Keratinocyte (primary cell): ENCODE measurements around the gene SMCO1. TPM values are rescaled to one million over a fixed set of nuclear protein-coding genes. Genes with fewer than 3 reads are reported as not detected.

Source experiments
- DNase-seq: peaks from one replicate; pipeline ENCODE4 v3.0.0-alpha.2; 2011; ENCODE audit warnings: low read depth, missing footprints, low spot score
- FAIRE-seq: peaks from 2 replicates; lab custom pipeline; 2011; peaks lifted over from hg19 to GRCh38; lab: Jason Lieb, UNC
- H2AFZ ChIP-seq: 2 replicates; pipeline ENCODE4 v1.6.0; 2012; ENCODE audit warnings: low read length, control low read depth, inconsistent platforms; ENCODE audit not compliant: control insufficient read depth
- H3K27ac ChIP-seq: 2 replicates; pipeline ENCODE4 v1.5.1; 2011; ENCODE audit warnings: low read length; ENCODE audit not compliant: control insufficient read depth, insufficient read depth
- H3K27me3 ChIP-seq: 3 replicates; pipeline ENCODE4 v1.6.0; 2011; ENCODE audit warnings: low read length; ENCODE audit not compliant: control insufficient read depth, insufficient read depth; ENCODE audit errors: extremely low read depth
- H3K36me3 ChIP-seq, 2 experiments: 2 replicates in 1 of 2; 3 replicates in 1 of 2; pipeline ENCODE4 v1.5.1; 2011; ENCODE audit warnings: low read length in 2 of 2, mild to moderate bottlenecking in 1 of 2; ENCODE audit not compliant: control insufficient read depth in 2 of 2, insufficient read depth in 2 of 2; ENCODE audit errors: extremely low read depth in 1 of 2
- H3K4me1 ChIP-seq: 3 replicates; pipeline ENCODE4 v1.5.1; 2011; ENCODE audit warnings: low read length; ENCODE audit not compliant: control insufficient read depth, insufficient read depth; ENCODE audit errors: extremely low read depth
- H3K4me2 ChIP-seq: 3 replicates; pipeline ENCODE4 v1.6.0; 2011; ENCODE audit warnings: low read depth, low read length; ENCODE audit not compliant: control insufficient read depth, insufficient read depth; ENCODE audit errors: extremely low read depth
- H3K4me3 ChIP-seq, 3 experiments: fragments of 200-600 bp in 1 of 3; sonication (generic) in 1 of 3; 2 replicates in 2 of 3; 3 replicates in 1 of 3; pipeline ENCODE4 v1.5.1; 2011 to 2016; ENCODE audit warnings: low read length in 3 of 3, mild to moderate bottlenecking in 3 of 3, control low read depth in 2 of 3, inconsistent platforms in 1 of 3, low read depth in 1 of 3, mixed read lengths in 1 of 3, mixed run types in 1 of 3, moderate library complexity in 1 of 3; ENCODE audit not compliant: control insufficient read depth in 2 of 3, insufficient read depth in 2 of 3; ENCODE audit errors: extremely low read depth in 1 of 3
- H3K79me2 ChIP-seq: 2 replicates; pipeline ENCODE4 v1.6.0; 2012; ENCODE audit warnings: low read length; ENCODE audit not compliant: control insufficient read depth, insufficient read depth
- H3K9ac ChIP-seq: 3 replicates; pipeline ENCODE4 v1.6.0; 2011; ENCODE audit warnings: low read length; ENCODE audit not compliant: control insufficient read depth, insufficient read depth; ENCODE audit errors: extremely low read depth
- H3K9me1 ChIP-seq: 3 replicates; pipeline ENCODE4 v1.6.0; 2011; ENCODE audit warnings: low read length; ENCODE audit not compliant: control insufficient read depth, insufficient read depth; ENCODE audit errors: extremely low read depth
- H3K9me3 ChIP-seq: 2 replicates; pipeline ENCODE4 v1.5.1; 2012; ENCODE audit warnings: low read depth, low read length; ENCODE audit not compliant: control insufficient read depth
- H4K20me1 ChIP-seq: 3 replicates; pipeline ENCODE4 v1.6.0; 2011; ENCODE audit warnings: low read length; ENCODE audit not compliant: control insufficient read depth, insufficient read depth; ENCODE audit errors: extremely low read depth
- EZH2 ChIP-seq: IDR thresholded peaks from one replicate; pipeline ENCODE4 v1.6.1; 2012; ENCODE audit warnings: inconsistent platforms, mild to moderate bottlenecking, low read length, moderate library complexity
- dilution Hi-C: fragments of 300-500 bp; cut with MboI; formaldehyde crosslinking; loops from one replicate; pipeline ENCODE4 v1.7.0; 2020; ENCODE audit warnings: low sequenced_read_pairs; ENCODE audit not compliant: extremely low pct_ligation_motif_present
- polyA plus RNA-seq, 5 experiments: library from polyadenylated mRNA; depleted of rRNA in 3 of 5; stranded (reverse) in 3 of 5; stranded (forward) in 1 of 5; unstranded in 1 of 5; fragments of >200 nt; gene quantifications; 1 replicate in 1 of 5; 2 replicates in 3 of 5; 3 replicates in 1 of 5; pipeline versions ENCODE4 v1.2.1 to v1.2.3, GENCODE V29; 2011 to 2012; ENCODE audit warnings: missing spikeins in 2 of 5, low read depth in 1 of 5, low replicate concordance in 1 of 5
- TF ChIP-seq, protein P1 (sequence below), 3 experiments: IDR thresholded peaks in 1 of 3; conservative IDR thresholded peaks in 1 of 3; optimal IDR thresholded peaks in 1 of 3; 2 replicates in 2 of 3; 3 replicates in 1 of 3; pipeline versions ENCODE3 to v1.5.1; 2011; ENCODE audit warnings: low read length in 3 of 3, mild to moderate bottlenecking in 3 of 3, moderate library complexity in 2 of 3, control low read depth in 1 of 3, inconsistent platforms in 1 of 3; ENCODE audit not compliant: insufficient read depth in 2 of 3; ENCODE audit errors: extremely low read depth in 1 of 3

The SMCO1 gene
- polyA plus RNA-seq, 1 donor (not counting 4 experiments of a cell fraction or from before 2014, with no cell fraction given), result not detected

DNA sequence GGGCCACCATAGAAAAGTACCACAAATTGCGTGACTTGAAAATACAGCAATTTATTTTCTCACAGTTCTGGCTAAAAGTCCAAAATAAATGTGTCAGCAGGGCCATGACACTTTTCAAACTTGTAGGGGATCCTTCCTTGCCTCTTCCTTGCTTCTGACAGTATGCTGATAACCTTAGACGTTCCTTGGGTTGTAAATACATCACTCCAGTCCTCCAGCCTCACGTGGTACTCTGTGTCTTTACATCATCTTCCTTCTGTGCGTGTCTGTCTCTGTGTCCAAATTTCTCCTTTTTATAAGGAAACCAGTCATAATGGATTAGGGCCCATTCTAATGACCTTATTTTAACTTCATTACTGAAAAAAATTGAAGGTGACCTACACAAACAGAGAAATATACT lies 19.0 kb downstream of the SMCO1 start:
- Histone ChIP-seq H3K27me3 (no peaks in the 10 kb centered on the region), H3K9ac (no peak overlapping the region), H3K79me2 (peaks cover 95% of the 10 kb centered on the region), H3K27ac (no peak overlapping the region), H3K4me2 (no peak overlapping the region), H3K36me3 (peaks cover 0 to 3% of the 10 kb centered on the region in 2 experiments), H3K9me3 (no peaks in the 10 kb centered on the region), H2AFZ (no peak overlapping the region), H4K20me1 (no peaks in the 10 kb centered on the region), H3K4me1 (peaks cover 17% of the 10 kb centered on the region), H3K9me1 (no peaks in the 10 kb centered on the region), H3K4me3 (no peak overlapping the region)
- DNase-seq, result no peak
- FAIRE-seq, result no peak
- dilution Hi-C loops, result no loop called here
- TF ChIP-seq, protein P1, sequence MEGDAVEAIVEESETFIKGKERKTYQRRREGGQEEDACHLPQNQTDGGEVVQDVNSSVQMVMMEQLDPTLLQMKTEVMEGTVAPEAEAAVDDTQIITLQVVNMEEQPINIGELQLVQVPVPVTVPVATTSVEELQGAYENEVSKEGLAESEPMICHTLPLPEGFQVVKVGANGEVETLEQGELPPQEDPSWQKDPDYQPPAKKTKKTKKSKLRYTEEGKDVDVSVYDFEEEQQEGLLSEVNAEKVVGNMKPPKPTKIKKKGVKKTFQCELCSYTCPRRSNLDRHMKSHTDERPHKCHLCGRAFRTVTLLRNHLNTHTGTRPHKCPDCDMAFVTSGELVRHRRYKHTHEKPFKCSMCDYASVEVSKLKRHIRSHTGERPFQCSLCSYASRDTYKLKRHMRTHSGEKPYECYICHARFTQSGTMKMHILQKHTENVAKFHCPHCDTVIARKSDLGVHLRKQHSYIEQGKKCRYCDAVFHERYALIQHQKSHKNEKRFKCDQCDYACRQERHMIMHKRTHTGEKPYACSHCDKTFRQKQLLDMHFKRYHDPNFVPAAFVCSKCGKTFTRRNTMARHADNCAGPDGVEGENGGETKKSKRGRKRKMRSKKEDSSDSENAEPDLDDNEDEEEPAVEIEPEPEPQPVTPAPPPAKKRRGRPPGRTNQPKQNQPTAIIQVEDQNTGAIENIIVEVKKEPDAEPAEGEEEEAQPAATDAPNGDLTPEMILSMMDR (optimal IDR thresholded peaks at IDR 0.05 in 1 of 3, IDR thresholded peaks at IDR 0.05 in 1 of 3, conservative IDR thresholded peaks at IDR 0.05 in 1 of 3; ENCODE audit: extremely low read depth in 1 of 3, insufficient read depth in 2 of 3, low read length in 3 of 3), result no peak
- no peak for TF ChIP-seq EZH2

DNA sequence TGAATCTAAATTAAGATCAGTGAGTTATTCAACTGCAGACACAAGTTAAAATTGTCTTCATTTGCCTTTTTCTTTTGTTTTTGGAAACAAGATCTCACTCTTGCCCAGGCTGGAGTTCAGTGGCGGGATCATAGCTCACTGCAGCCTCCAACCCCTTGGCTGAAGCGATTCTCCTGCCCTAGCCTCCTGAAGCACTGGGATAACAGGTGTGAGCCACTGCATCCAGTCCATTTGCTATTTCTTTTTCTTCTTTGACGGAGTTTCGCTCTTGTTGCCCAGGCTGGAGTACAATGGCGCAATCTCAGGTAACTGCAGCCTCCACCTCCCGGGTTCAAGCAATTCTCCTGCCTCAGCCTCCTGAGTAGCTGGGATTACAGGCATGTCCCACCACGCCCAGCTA lies 21.9 kb downstream of the SMCO1 start:
- H3K27me3 ChIP-seq, result no peaks in the 10 kb centered on the region
- FAIRE-seq, result no peak

More for the DNA sequence above, 21.9 kb downstream of the SMCO1 start:
- no peak for TF ChIP-seq EZH2
- TF ChIP-seq, protein P1 (optimal IDR thresholded peaks at IDR 0.05 in 1 of 3, IDR thresholded peaks at IDR 0.05 in 1 of 3, conservative IDR thresholded peaks at IDR 0.05 in 1 of 3; ENCODE audit: extremely low read depth in 1 of 3, insufficient read depth in 2 of 3, low read length in 3 of 3), result no peak
- Histone ChIP-seq H3K9me1 (no peaks in the 10 kb centered on the region), H3K9me3 (no peaks in the 10 kb centered on the region), H3K4me2 (no peak overlapping the region), H3K4me3 (no peak overlapping the region), H3K27ac (no peak overlapping the region), H4K20me1 (no peaks in the 10 kb centered on the region), H3K4me1 (no peaks in the 10 kb centered on the region), H3K79me2 (peaks cover 94% of the 10 kb centered on the region), H2AFZ (no peak overlapping the region), H3K36me3 (peaks cover 0 to 3% of the 10 kb centered on the region in 2 experiments), H3K9ac (no peak overlapping the region)
- dilution Hi-C loops, result no loop called here
- no peak for DNase-seq
